Activated effector memory CD4-positive, alpha-beta T cell treated with anti-CD3 and anti-CD28 coated beads, Interleukin-2, amount 50 U/mL, for 16 hours (primary cell): ENCODE data around the gene C1orf35.
A peak's percentile ranks its signal among the peaks of the same experiment; 100 is the strongest.

ENCODE experiments used
- DNase-seq: peaks from one replicate; pipeline ENCODE4 v3.0.0-alpha.2; 2020

Gene C1orf35

DNA sequence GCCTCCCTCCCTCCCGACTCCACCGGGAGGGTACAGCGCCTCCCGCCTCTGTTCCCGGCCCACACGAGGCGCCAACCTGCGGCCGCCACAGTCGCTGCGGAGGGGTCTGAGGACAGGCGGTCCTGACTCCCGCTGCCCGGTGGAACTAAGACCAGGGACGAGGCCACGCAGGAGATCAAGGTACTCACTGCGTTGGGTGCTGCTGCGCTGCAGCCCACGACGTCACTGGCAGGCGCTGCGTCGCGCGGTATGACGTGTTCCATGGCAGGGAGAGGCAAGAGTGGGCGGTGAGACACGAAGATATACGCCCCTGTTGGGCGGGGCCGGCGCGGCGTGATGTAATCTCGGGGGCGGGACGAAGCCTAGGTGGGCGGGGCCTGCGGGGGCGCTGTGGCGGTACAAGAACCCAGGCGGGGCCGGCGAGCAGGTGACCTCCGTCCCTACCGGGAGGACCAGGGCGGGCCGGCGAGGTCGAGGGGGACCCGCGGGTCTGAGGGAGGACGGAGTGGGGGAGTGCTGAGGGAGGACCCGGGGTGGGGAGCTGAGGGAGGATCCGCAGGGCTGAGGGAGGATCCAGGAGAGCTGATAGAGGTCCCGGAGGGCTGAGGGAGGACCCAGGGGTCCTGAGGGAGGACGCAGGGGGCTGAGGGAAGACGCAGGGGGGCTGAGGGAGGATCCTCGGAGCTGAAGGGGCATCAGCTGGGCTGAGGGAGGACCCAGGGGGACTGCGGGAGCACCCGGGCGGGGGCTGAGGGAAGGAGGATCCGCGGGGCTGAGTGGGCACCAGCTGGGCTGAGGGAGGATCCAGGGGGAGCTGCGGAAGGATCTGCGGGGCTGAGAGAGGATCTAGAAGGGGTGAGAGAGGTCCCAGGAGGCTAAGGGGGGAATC is 6.2 kb upstream of the C1orf35 start, which contains the start of gene MRPL55:
Gene MRPL55 (minus strand): TSS at position 227 of the 889 bp plus-strand sequence. CDS start 1,039 bp downstream, outside the sequence.
- peak; percentile 99 for DNase-seq

- DNase-seq, result no peak
These were observed 5.6 kb upstream of the C1orf35 start for GRCh38 chr1:228108742-228109072.

DNA sequence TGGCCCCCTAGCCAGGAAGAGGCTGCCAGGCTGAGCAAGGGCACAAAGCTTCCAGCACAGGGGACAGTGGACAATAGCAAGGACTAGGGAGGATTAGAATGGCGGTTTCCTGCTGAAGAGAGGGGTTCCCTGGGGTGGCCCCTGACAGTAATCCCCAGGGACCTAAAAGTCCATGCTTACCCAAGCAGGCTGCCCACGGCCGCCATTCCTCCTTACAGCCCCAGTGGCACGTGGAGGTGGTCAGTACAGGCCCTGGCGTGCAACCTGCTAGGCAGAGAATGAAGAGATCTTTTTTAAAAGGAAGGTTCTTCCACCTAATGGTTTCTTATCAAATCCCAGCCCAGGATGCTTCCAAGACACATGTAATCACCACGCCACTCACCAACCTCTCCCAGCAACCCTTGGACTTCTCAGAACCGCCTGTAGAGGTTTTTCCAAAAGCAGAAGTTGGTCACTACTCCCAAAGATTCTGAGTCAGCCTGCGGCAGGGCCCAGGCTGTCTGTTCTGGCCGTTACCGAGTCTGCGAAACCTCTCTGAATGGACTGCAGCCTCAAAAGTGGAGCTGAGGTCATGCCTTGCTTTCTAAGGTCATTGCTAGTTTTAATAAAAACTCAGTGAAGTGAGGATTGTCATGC is 5.0 kb upstream of the C1orf35 start:
- DNase-seq, result no peak

DNA sequence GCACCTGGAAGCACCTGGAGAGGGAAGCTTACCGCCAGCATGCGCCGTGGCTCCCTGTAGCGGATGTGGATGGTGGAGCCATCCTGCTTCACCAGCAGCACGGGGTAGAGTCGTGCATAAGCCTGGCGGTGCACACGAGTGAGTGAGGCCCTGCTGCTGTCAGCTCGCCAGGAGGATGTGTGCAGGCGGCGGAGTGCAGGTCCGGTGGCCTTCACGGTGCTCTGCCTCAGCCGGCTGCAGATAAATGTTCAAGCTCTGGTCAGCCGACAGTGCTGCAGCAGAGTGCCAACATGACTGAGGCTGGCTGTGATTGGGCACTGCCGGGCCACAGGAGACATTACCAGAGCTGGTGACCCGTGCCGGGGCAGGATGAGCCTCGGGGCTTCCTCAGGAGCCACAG is 4.5 kb upstream of the C1orf35 start:
- no peak for DNase-seq

GRCh38 chr1:228106800-228107054 is 3.6 kb upstream of the C1orf35 start:
- no peak for DNase-seq

- DNase-seq, result no peak
These were observed 3.1 kb upstream of the C1orf35 start for GRCh38 chr1:228105996-228106799.

DNA sequence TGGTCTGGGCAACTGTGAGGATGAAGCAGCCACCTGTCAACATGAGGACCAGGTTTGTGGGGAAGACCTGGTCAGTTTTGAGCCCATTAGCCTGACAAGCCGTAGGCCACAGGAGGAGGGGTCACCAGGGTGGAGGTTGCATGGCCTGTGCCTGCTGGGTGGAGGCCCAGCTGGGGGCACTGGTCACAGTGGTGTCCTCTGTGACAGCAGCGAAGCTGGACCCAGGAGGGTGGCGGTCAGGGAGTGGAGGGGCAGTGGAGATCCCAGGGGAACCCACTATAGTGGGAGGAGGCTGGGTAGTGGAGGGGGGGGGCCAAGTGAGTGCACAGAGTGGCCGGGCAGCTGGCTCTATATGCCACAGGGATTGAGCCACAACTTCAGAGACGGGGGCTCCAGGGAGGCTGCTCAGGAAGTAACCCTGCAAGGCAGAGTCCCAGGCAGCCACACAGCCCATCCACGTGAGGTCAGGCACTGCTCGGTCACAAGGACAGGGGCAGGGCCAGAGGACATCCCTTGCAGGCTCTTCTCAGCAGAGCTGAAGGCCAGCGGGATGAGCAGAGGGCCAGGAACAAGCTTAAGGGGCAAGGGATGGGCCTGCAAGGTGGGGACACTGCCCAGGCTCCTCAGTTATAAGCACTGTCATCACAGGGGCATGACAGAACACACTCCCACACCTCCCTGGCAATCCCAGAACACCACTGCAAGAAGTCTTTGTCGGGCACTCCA is 2.3 kb upstream of the C1orf35 start:
- DNase-seq, result peak; percentile 58

DNA sequence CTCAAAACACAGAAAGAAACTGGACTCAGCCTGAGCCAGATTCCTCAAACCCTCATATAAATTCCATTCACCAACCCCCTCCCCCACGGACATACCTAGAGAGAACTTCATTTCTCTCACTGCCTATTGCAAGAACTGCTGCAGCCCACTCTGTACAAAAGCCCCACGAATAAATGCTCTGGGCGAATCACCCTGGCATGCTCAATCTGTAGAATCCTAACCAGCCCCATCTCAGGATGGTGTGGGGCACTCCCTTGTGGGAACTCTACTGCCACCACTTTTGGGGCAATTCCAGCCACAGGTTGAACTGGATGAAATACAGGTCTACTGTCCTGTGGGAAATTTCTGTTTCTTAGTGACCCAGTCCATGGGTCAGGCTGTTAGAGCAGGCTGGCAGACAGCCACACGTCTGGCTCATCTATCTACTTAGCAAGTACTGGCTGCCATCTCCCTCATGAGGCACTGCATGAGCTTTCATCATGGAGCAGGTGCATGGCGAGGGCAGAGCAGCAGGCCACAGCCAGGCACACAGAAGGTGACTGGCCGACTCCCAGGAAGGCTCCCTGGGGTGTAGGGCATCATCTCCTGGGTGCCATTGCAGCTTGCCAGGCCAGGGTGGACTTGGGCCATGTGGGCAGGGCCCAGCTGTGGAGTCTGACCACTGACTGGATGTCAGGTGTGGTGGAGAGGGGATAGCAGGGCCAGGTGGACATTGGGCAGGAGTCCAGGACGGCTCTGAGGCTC is 1.6 kb upstream of the C1orf35 start:
- DNase-seq, result peak; percentile 41

GRCh38 chr1:228101994-228102790 is 933 bp downstream of the C1orf35 start:
- peak; percentile 87 for DNase-seq

GRCh38 chr1:228101614-228101993 is 1.5 kb downstream of the C1orf35 start:
- DNase-seq, result peak; percentile 74

- peak; percentile 63 for DNase-seq
These were observed 2.1 kb downstream of the C1orf35 start for GRCh38 chr1:228100822-228101613.

DNA sequence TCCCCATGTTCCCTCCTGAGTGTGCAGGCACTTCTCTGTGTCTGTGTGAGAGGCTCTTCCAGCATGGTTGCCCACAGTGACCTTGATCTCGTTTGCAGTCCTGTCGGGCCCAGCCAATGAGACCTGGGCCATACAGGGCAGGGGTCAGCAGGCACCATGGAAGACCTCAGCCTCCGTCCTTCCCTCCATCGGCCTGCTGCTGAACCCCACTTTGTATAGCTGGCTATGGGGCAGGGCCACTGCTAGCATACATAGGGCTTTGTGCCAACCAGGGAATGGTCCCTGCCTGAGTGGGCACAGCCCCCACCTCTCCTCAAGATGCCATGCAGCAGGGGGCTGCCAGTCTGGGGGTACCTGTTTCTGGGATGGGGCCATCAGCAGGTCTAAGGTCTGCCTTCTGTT is 3.8 kb downstream of the C1orf35 start:
- DNase-seq, result peak; percentile 59

- DNase-seq, result peak; percentile 60
These were observed 4.7 kb downstream of the C1orf35 start for GRCh38 chr1:228098323-228098931.

DNA sequence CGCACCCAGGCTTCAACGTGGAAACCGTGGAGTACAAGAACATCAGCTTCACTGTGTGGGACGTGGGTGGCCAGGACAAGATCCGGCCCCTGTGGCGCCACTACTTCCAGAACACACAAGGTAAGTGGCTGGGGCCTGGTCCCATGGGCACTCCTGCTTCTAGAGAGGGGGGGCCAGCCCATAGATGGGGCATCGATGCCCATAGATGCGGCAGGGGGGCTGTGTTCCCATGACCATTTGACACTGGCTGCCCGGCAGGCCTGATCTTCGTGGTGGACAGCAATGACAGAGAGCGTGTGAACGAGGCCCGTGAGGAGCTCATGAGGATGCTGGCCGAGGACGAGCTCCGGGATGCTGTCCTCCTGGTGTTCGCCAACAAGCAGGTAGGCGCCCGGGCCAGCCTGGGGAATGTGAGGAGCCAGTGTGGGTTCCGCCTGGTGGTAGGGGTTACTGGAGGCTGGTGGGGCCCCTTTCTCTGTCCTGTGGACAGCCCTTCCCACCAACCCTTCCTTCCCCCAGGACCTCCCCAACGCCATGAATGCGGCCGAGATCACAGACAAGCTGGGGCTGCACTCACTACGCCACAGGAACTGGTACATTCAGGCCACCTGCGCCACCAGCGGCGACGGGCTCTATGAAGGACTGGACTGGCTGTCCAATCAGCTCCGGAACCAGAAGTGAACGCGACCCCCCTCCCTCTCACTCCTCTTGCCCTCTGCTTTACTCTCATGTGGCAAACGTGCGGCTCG is 5.6 kb downstream of the C1orf35 start:
- peak; percentile 63 for DNase-seq

DNA sequence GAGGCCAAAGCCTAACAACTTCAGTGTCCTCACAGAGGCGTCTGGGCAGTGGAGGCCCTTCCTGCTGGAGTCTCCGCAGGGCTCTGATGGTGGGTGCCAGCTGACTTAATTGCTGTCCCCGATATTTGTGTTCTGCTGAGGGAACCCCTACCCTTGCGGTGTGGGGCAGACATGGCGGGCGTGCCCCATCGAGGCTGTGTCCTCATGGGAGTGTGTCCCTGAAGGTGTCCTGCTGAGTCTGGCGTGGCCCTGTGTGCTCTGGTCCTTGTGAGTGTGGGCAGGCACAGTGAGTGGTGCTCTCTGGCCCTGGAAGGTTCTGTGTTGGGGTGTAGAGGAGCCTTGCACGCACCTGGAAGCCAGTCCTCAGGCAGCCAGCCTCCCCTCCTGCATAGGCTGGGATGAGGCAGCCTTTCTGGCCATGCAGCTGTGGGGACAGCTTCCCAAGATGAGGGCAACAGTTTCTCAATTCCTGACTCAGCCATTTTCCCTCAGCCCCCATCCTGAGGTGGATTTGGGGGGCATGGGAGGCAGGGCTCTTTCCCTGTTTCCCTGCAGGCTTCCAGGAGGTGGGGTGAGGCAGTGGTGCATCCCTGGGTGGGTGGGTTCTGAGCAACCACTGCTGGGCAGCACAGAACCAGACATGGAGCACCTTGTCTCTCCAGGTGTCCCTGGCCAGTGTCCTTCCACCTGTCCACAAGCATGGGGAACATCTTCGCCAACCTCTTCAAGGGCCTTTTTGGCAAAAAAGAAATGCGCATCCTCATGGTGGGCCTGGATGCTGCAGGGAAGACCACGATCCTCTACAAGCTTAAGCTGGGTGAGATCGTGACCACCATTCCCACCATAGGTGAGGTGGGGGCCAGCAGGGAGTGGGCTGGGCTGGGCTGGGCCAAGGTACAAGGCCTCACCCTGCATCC is 6.5 kb downstream of the C1orf35 start:
- DNase-seq, result peak; percentile 62

DNA sequence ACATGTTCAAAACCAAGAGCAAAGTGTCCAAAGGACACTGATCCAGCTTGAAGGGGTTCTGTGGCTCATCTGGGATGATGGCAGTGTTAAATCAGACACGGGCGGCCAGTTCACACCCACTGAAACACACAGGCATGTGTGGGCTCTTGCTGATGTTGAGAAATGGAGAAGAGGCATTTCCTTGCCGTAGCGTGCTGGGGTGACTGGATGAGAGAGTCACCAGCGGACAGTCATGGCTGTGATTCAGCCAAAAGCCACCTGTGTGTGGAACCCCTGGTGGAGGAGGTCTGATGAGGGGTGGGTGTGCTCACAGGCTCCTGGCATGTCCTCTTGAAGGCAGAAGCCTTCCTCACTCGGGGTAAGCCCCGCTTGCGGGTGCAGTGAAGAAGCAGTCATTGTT is 7.2 kb downstream of the C1orf35 start:
- peak; percentile 39 for DNase-seq

DNA sequence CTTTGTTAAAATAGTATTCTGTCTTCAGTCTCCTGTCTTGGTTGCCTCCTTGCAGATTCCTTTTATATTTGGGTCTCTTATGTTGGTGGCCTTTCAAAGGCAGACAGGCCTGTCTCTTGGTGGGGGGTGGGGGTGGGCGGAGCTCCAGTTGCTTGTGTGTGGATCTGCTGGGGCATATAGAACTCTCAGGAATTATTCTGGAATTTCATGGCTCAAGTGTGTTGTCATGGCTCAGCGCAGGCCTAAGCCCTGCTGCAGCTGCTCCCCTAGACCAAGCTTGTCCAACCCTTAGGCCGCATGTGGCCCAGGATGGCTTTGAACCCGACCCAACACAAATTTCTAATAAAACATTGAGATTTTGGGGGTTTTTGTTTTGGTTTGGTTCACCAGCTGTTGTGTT is 8.0 kb downstream of the C1orf35 start:
- peak; percentile 43 for DNase-seq

GRCh38 chr1:228094432-228095016 is 8.6 kb downstream of the C1orf35 start:
- DNase-seq, result peak; percentile 24
